GM12878 (cell line): Measurements from ENCODE around the gene KLF15. TPM values are rescaled to one million over a fixed set of nuclear protein-coding genes. Genes with fewer than 3 reads are reported as not detected.

Source experiments
- ATAC-seq: fragments of 200-7000 bp; cut with Tn5 transposase; 3 replicates; pipeline ENCODE4 v1.9.1; 2020; ENCODE audit warnings: mild to moderate bottlenecking, moderate library complexity
- BruUV-seq: library from RNA; stranded (reverse); fragments of 400-500 nt; replicated peaks from 2 replicates; lab custom pipeline; 2021; lab: Mats Ljungman, UMichigan
- CTCF ChIA-PET: fragments of 300-600 bp; sonication (Branson Sonifier 250); formaldehyde crosslinking; extraction: SDS; loops from one replicate; lab custom pipeline; 2021; ENCODE audit warnings: inconsistent platforms; lab: Yijun Ruan, JAX
- POLR2A ChIA-PET: fragments of 350-600 bp; formaldehyde crosslinking; extraction: SDS; loops from one replicate; lab custom pipeline; 2021; ENCODE audit warnings: inconsistent platforms; lab: Charles Lee
- RAD21 ChIA-PET: fragments of 300-600 bp; sonication (Branson Sonifier 250); formaldehyde crosslinking; loops from one replicate; lab custom pipeline; 2023; ENCODE audit warnings: antibody characterized with exemption; ENCODE audit not compliant: unreplicated experiment; lab: Charles Lee
- SMC1A ChIA-PET: fragments of 300-600 bp; sonication (Branson Sonifier 250); formaldehyde crosslinking; loops from one replicate; lab custom pipeline; 2023; ENCODE audit not compliant: unreplicated experiment, uncharacterized antibody; lab: Charles Lee
- DNase-seq: peaks from one replicate; pipeline ENCODE4 v3.0.0-alpha.2; 2011; ENCODE audit warnings: low read depth, low spot score
- FAIRE-seq: peaks from 3 replicates; lab custom pipeline; 2011; peaks lifted over from hg19 to GRCh38; lab: Jason Lieb, UNC
- H2AFZ ChIP-seq: 2 replicates; pipeline ENCODE4 v1.6.0; 2011; ENCODE audit warnings: low read depth, low read length, control low read depth; ENCODE audit not compliant: control insufficient read depth
- H3K27ac ChIP-seq: 2 replicates; pipeline ENCODE4 v1.5.1; 2011; ENCODE audit warnings: control low read depth; ENCODE audit not compliant: control insufficient read depth, insufficient read depth
- H3K27me3 ChIP-seq, 2 experiments: replicated peaks in 1 of 2; 2 replicates each; pipeline versions ENCODE4 v1.6.0 to v1.6.1; 2011; ENCODE audit warnings: low read length in 1 of 2; ENCODE audit not compliant: control insufficient read depth in 2 of 2, insufficient read depth in 2 of 2
- H3K36me3 ChIP-seq, 2 experiments: 2 replicates each; pipeline ENCODE4 v1.5.1; 2011; ENCODE audit warnings: low read length in 1 of 2; ENCODE audit not compliant: control insufficient read depth in 2 of 2, insufficient read depth in 2 of 2
- H3K4me1 ChIP-seq: 2 replicates; pipeline ENCODE4 v1.6.1; 2011; ENCODE audit warnings: mild to moderate bottlenecking, low read length, moderate library complexity, mixed read lengths; ENCODE audit not compliant: control insufficient read depth, insufficient read depth
- H3K4me2 ChIP-seq: 2 replicates; pipeline ENCODE4 v1.6.0; 2011; ENCODE audit warnings: control low read depth; ENCODE audit not compliant: control insufficient read depth, insufficient read depth
- H3K4me3 ChIP-seq: fragments of 200-600 bp; sonication (generic); 2 replicates; pipeline ENCODE4 v1.5.1; 2016
- H3K79me2 ChIP-seq: 2 replicates; pipeline ENCODE4 v1.6.0; 2011; ENCODE audit warnings: low read length; ENCODE audit not compliant: control insufficient read depth, insufficient read depth
- H3K9ac ChIP-seq: 2 replicates; pipeline ENCODE4 v1.8.0; 2011; ENCODE audit warnings: low read length, control low read depth, mixed read lengths; ENCODE audit not compliant: control insufficient read depth, insufficient read depth
- H3K9me3 ChIP-seq: replicated peaks from 3 replicates; pipeline ENCODE4 v1.5.1; 2011; ENCODE audit warnings: mild to moderate bottlenecking, low read length; ENCODE audit not compliant: control insufficient read depth, insufficient read depth
- H4K20me1 ChIP-seq: 2 replicates; pipeline ENCODE4 v1.6.0; 2011; ENCODE audit not compliant: control insufficient read depth, insufficient read depth
- CHD1 ChIP-seq: IDR thresholded peaks from 2 replicates; pipeline ENCODE4 v1.6.1; 2012; ENCODE audit warnings: low read depth, low read length, improper control_type of control experiment
- E4F1 ChIP-seq: fragments of 450-650 bp; IDR thresholded peaks from 2 replicates; pipeline ENCODE4 v1.6.1; 2018; ENCODE audit warnings: borderline replicate concordance, mild to moderate bottlenecking; ENCODE audit not compliant: partially characterized antibody
- JUNB ChIP-seq: IDR thresholded peaks from 2 replicates; pipeline ENCODE4 v1.6.1; 2016; ENCODE audit warnings: antibody characterized with exemption, mild to moderate bottlenecking
- NR2C2 ChIP-seq: IDR thresholded peaks from 2 replicates; pipeline ENCODE4 v1.6.1; 2011; ENCODE audit warnings: borderline replicate concordance, low read depth; ENCODE audit not compliant: control insufficient read depth, insufficient read length
- SREBF2 ChIP-seq: IDR thresholded peaks from 2 replicates; pipeline ENCODE4 v1.6.1; 2012; ENCODE audit warnings: mild to moderate bottlenecking, low read length
- WGBS: methylation state at CpG from one replicate; pipeline ENCODE4 v1.1.6; 2016; ENCODE audit warnings: low lambda C conversion rate; ENCODE audit not compliant: insufficient replicate concordance, insufficient coverage; ENCODE audit errors: missing lambda C conversion rate; 5-methylcytosine and 5-hydroxymethylcytosine counted together
- in situ Hi-C: fragments of 300-500 bp; cut with MboI; formaldehyde crosslinking; loops from 9 replicates; pipeline ENCODE4 v1.14.3; 2018; ENCODE audit warnings: mixed read lengths
- intact Hi-C: fragments of 100-400 bp; cut with micrococcal nuclease; formaldehyde crosslinking; loops from one replicate; pipeline ENCODE4 v1.14.2; 2022; ENCODE audit not compliant: unreplicated experiment
- polyA plus RNA-seq, 11 experiments: library from polyadenylated mRNA; depleted of rRNA in 4 of 11; unstranded in 6 of 11; stranded (reverse) in 5 of 11; fragments of >200 nt; fragmentation: Nextera tagmentation in 4 of 11; fragmentation: Illumina TruSeq in 1 of 11; extraction: Ambion mirVana in 4 of 11; extraction: Trizol in 1 of 11; gene quantifications; 1 replicate in 1 of 11; 2 replicates in 10 of 11; pipeline versions ENCODE4 v1.2.1 to v1.2.3, GENCODE V29; 2011 to 2016; ENCODE audit warnings: inconsistent platforms in 2 of 11, missing spikeins in 2 of 11, low read depth in 1 of 11
- total RNA-seq, 4 experiments: library from RNA; depleted of rRNA in 3 of 4; stranded (reverse); fragments of >200 nt in 3 of 4; fragmentation: Illumina TruSeq in 1 of 4; extraction: Trizol in 1 of 4; gene quantifications; 2 replicates each; pipeline versions ENCODE4 v1.2.1 to v1.2.3, GENCODE V29; 2013 to 2021

The KLF15 gene
- total and polyA plus RNA-seq, 10 of the 15 experiments (the other 5 are each of a cell fraction or from before 2014, with no cell fraction given), result 0.15 TPM; not detected in 9

- Histone ChIP-seq H3K4me2 (no peak overlapping the region), H3K27me3 (no peaks in the 10 kb centered on the region), H3K27ac (no peak overlapping the region), H3K4me1 (no peaks in the 10 kb centered on the region), H2AFZ (no peak overlapping the region), H3K36me3 (no peaks in the 10 kb centered on the region), H3K9ac (no peak overlapping the region), H3K9me3 (no peaks in the 10 kb centered on the region), H3K79me2 (no peaks in the 10 kb centered on the region), H3K4me3 (no peak overlapping the region), H4K20me1 (no peaks in the 10 kb centered on the region)
- ChIA-PET CTCF (no interaction called here), POLR2A (no interaction called here), SMC1A (no interaction called here), RAD21 (no interaction called here)
- DNase-seq (no peak), FAIRE-seq (no peak), ATAC-seq (no peak)
- no peak for TF ChIP-seq E4F1
- TF ChIP-seq CHD1, result no peak
- in situ Hi-C loops (no loop called here), intact Hi-C loops (no loop called here)
- BruUV-seq, result no TSS peak
- 24% methylated on average over 7 of the region's 7 CpGs for WGBS
Measured at GRCh38 chr3:126306397-126306796, 50.8 kb downstream of the KLF15 start.

GRCh38 chr3:126305427-126305826, 51.8 kb downstream of the KLF15 start:
- H3K4me1 ChIP-seq, result no peaks in the 10 kb centered on the region
- no TSS peak for BruUV-seq
- no peak overlapping the region for H3K4me3 ChIP-seq
- H4K20me1 ChIP-seq, result no peaks in the 10 kb centered on the region
- H3K36me3 ChIP-seq, result no peaks in the 10 kb centered on the region
- FAIRE-seq (no peak), ATAC-seq (no peak), DNase-seq (no peak)
- H3K4me2 ChIP-seq, result no peak overlapping the region
- RAD21 ChIA-PET, result no interaction called here
- intact Hi-C loops, result no loop called here
- CTCF ChIA-PET, result no interaction called here
- H3K79me2 ChIP-seq, result no peaks in the 10 kb centered on the region
- H3K9me3 ChIP-seq, result no peaks in the 10 kb centered on the region
- H3K27ac ChIP-seq, result no peak overlapping the region
- TF ChIP-seq JUNB (no peak), NR2C2 (no peak), SREBF2 (no peak)
- SMC1A ChIA-PET, result no interaction called here
- POLR2A ChIA-PET, result no interaction called here
- in situ Hi-C loops, result no loop called here
- H3K27me3 ChIP-seq, result no peaks in the 10 kb centered on the region
- no peak overlapping the region for H3K9ac ChIP-seq
- no peak overlapping the region for H2AFZ ChIP-seq
